Urinary bladder (tissue), 4 donors: ENCODE data around the gene GJC3. TPM values are rescaled to one million over a fixed set of nuclear protein-coding genes. Genes with fewer than 3 reads are reported as not detected.
A peak's percentile ranks its signal among the peaks of the same experiment; 100 is the strongest.
"Not testable (repeated sequence)": the region's sequence is repeated elsewhere in the genome, so short reads cannot be mapped to it uniquely, and the experiment has no call there.

Experiments
- DNase-seq: peaks from one replicate; pipeline ENCODE4 v3.0.0-alpha.2; 2015; ENCODE audit errors: extremely low spot score
- H3K27ac ChIP-seq: one replicate; pipeline ENCODE4 v1.5.1; 2013; ENCODE audit warnings: low read depth, mild to moderate bottlenecking, moderate library complexity
- H3K36me3 ChIP-seq: one replicate; pipeline ENCODE4 v1.6.1; 2013; ENCODE audit warnings: mild to moderate bottlenecking, moderate library complexity; ENCODE audit not compliant: insufficient read depth
- H3K4me1 ChIP-seq: one replicate; pipeline ENCODE4 v1.6.1; 2013; ENCODE audit warnings: mild to moderate bottlenecking, moderate library complexity; ENCODE audit not compliant: insufficient read depth
- H3K4me3 ChIP-seq: one replicate; pipeline ENCODE4 v1.5.1; 2013; ENCODE audit warnings: low read depth, low read length
- WGBS: extraction: QIAGEN DNeasy Blood & Tissue Kit; methylation state at CpG from one replicate; pipeline ENCODE4 v1.1.7; 2013; 5-methylcytosine and 5-hydroxymethylcytosine counted together
- polyA plus RNA-seq: library from polyadenylated mRNA; stranded (reverse); fragments of 200-250 nt; gene quantifications from one replicate; pipeline ENCODE4 v1.2.3, GENCODE V29; 2013
- total RNA-seq: library from RNA; depleted of rRNA; stranded (reverse); fragments of >200 nt; gene quantifications from one replicate; pipeline ENCODE4 v1.2.3, GENCODE V29; 2014
- donor health status: healthy with polysubstance abuse.
- donor health status: healthy.

The GJC3 gene
- total and polyA plus RNA-seq, 2 donors: 0.14 TPM; not detected in 1

DNA sequence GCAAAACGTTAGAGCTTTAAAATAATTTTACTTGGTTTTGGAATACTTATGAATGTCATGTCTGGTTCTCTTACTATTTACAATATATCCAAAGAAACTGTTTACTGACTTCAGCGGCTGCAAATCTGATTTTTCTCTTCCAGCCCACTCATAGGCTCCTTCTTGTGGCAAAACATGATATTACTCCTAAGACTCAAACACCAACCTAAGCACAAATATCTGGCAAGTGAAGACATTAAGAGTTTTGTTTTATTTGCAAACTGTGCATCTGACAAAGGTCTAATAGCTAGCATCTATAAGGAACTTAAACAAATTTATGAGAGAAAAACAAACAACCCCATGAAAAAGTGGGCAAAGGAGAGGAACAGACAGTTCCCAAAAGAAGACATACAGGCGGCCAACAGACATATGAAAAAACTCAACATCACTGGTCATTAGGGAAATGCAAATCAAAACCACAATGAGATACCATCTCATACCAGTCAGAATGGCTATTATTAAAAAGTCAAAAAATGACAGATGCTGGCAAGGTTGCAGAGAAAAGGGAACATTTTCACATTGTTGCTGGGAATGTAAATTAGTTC, 20.3 kb upstream of the GJC3 start:
- Histone ChIP-seq H3K27ac (no peak overlapping the region), H3K4me3 (no peak overlapping the region), H3K4me1 (no peaks in the 10 kb centered on the region), H3K36me3 (no peaks in the 10 kb centered on the region)
- WGBS: 42% methylated on average over 3 of the region's 3 CpGs
- DNase-seq: no peak

GRCh38 chr7:99947608-99948007, 18.2 kb upstream of the GJC3 start:
- no peak overlapping the region for H3K27ac ChIP-seq
- 85% methylated on average over 1 of the region's 1 CpG for WGBS
- no peaks in the 10 kb centered on the region for H3K36me3 ChIP-seq
- no peaks in the 10 kb centered on the region for H3K4me1 ChIP-seq
- no peak overlapping the region for H3K4me3 ChIP-seq
- no peak for DNase-seq

DNA sequence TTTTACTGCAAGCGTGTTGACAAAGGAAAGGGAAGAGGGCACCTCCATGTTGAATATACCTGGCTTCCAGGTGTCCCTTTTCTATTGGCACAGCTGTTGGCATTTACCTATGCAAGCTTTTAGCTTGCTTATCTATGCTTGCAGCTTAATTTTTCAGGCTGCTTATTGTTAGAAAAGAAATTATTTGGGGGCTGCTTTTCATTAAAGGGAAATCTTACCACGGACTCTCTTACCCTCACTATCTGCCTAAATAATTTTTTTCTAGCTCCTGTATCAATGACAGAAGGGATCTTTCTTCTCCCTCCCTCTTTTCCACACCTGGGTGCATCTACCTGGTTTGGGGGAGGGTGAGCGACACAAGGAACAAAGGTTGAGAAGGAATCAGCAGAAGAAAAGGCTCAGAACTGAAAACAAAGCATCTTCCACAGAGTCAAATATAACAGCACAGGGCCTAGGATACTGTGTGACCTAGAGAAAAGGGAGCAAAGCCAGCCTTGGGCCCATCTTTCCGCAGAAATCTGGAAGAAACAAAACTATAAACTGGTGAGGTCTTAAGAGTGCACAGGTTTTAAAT, 15.2 kb upstream of the GJC3 start:
- no peak overlapping the region for H3K4me3 ChIP-seq
- no peak overlapping the region for H3K27ac ChIP-seq
- 55% methylated on average over 4 of the region's 4 CpGs for WGBS
- no peak for DNase-seq
- no peaks in the 10 kb centered on the region for H3K4me1 ChIP-seq
- no peaks in the 10 kb centered on the region for H3K36me3 ChIP-seq

DNA sequence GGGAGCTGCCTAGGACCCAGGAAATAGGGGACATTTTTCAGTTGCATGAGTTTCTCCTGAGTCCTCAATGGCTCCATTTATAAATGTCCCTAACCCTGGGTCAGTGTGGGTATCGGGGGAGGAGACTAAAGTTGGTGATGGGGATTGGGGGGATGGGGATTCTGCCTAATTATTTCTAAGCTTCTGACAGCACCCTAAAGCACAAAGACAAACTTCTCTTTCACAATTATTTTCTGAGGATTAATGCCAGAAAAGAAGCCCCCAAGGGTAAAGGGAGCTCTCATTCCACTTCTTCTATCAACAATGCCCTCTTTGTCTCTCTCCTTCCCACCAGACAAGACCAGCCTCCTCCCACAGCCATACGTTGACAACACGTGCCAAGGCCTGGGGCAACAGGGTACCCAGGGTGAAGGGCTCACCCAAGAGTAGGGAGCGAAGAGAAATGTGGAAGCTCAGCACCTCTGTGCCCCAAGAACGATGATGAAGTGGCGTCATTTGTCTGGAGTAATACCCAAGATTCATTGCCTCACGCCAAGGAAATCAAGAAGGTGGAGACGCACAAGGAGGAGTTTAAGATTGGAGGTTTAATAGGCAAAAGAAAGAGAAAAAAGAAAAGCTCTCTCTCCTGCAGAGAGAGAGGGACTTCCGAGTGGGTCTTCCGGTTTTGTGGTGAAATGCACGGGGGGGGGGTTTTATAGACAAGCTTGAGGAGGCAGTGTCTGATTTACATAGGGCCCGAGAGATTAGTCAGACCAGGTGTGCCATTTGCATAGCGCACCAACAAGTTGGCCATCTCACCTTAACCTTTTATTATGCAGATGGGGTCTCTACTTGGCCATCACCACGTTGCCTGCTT, 14.4 kb upstream of the GJC3 start:
- Histone ChIP-seq H3K4me1 (no peaks in the 10 kb centered on the region), H3K27ac (no peak overlapping the region), H3K36me3 (no peaks in the 10 kb centered on the region), H3K4me3 (no peak overlapping the region)
- no peak for DNase-seq
- 45% methylated on average over 14 of the region's 14 CpGs for WGBS

DNA sequence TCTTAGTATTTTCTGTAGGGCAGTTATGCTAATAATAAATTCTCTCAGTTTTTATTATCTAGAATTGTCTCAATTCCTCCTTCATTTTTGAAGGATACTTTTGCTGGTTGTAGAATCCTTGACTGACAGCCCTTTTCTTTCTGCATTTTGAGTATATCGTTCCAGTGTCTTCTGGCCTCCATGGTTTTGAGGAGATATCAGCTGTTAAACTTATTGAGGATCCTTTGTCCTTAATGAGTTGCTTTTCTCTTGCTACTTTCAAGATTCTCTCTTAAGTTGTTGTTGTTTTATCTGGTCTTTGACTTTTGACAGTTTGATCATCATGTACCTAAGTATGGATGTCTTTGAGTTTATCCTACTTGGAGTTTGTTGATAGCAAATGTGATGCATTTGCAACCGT, 8.9 kb upstream of the GJC3 start:
- Histone ChIP-seq H3K36me3 (no peaks in the 10 kb centered on the region), H3K4me3 (no peak overlapping the region), H3K27ac (no peak overlapping the region), H3K4me1 (no peaks in the 10 kb centered on the region)
- WGBS: 74% methylated on average over 2 of the region's 2 CpGs
- no peak for DNase-seq

- not testable (repeated sequence) for H3K36me3 ChIP-seq, H3K4me1 ChIP-seq, H3K4me3 ChIP-seq, H3K27ac ChIP-seq, DNase-seq
- 36% methylated on average over 4 of the region's 4 CpGs for WGBS
These were observed 5.6 kb upstream of the GJC3 start for GRCh38 chr7:99935009-99935408.

- H3K36me3 ChIP-seq: no peaks in the 10 kb centered on the region
- 85% methylated on average over 3 of the region's 3 CpGs for WGBS
- no peak for DNase-seq
- no peaks in the 10 kb centered on the region for H3K4me1 ChIP-seq
- H3K27ac ChIP-seq: no peak overlapping the region
- no peak overlapping the region for H3K4me3 ChIP-seq
These were observed 956 bp upstream of the GJC3 start for GRCh38 chr7:99930376-99930775.

- no peak overlapping the region for H3K4me3 ChIP-seq
- DNase-seq: no peak
- no peaks in the 10 kb centered on the region for H3K4me1 ChIP-seq
- no peak overlapping the region for H3K27ac ChIP-seq
- WGBS: 20% methylated on average over 2 of the region's 2 CpGs
- no peaks in the 10 kb centered on the region for H3K36me3 ChIP-seq
These were observed 272 bp upstream of the GJC3 start for GRCh38 chr7:99929730-99930053.

DNA sequence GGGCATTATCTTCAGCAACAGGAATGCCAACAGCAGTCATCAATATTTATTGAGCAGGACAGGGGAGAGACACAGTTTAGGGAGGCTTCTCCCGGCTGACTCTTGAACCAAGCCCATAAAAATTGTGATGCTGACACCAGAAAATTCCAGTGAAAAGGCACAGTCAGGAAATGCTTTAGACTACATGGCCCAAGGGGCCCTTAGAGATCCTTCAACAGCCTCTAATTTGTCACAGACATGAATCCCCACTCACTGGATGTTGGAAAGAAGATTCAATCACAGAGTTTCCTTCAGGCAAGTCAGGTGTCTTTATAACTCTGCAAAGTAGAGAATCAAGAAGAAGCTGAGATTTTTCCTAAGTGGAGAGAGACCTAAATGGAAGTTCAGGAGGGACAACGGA, 1.2 kb downstream of the GJC3 start:
- DNase-seq: no peak
- H3K27ac ChIP-seq: no peak overlapping the region

GRCh38 chr7:99927536-99927935, 1.9 kb downstream of the GJC3 start:
- H3K4me1 ChIP-seq: no peaks in the 10 kb centered on the region
- no peak for DNase-seq
- 70% methylated on average over 5 of the region's 5 CpGs for WGBS
- no peaks in the 10 kb centered on the region for H3K36me3 ChIP-seq
- no peak overlapping the region for H3K27ac ChIP-seq
- H3K4me3 ChIP-seq: no peak overlapping the region

More for the DNA sequence above, 1.2 kb downstream of the GJC3 start:
- Histone ChIP-seq H3K4me1 (no peaks in the 10 kb centered on the region), H3K36me3 (no peaks in the 10 kb centered on the region), H3K4me3 (no peak overlapping the region)
- 55% methylated on average over 2 of the region's 2 CpGs for WGBS

GRCh38 chr7:99926321-99926720, 3.1 kb downstream of the GJC3 start:
- H3K4me3 ChIP-seq: no peak overlapping the region
- H3K36me3 ChIP-seq: no peaks in the 10 kb centered on the region
- H3K27ac ChIP-seq: no peak overlapping the region
- no peak for DNase-seq
- no peaks in the 10 kb centered on the region for H3K4me1 ChIP-seq

DNA sequence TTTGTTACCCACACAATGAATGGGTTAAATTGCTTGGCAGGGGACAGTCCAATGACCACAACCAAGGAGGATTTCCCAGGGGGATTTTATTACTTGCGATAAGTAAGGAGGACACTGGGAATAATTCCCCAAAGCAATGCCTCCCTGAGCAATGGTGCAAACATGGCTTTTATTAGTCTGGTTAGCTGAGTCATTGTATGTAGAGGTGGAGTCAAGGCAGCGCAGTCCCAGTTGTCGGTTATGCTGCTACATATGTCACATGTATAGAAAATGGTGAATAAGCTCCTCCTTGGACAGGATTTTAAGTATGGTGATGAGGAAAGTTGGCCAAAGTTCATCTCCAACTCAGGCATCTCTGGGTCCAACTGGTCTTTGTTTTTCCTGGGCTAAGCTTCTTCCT, 6.2 kb downstream of the GJC3 start:
- Histone ChIP-seq H3K36me3 (no peaks in the 10 kb centered on the region), H3K27ac (no peak overlapping the region), H3K4me1 (no peaks in the 10 kb centered on the region), H3K4me3 (no peak overlapping the region)
- DNase-seq: no peak
- WGBS: 92% methylated on average over 3 of the region's 3 CpGs

DNA sequence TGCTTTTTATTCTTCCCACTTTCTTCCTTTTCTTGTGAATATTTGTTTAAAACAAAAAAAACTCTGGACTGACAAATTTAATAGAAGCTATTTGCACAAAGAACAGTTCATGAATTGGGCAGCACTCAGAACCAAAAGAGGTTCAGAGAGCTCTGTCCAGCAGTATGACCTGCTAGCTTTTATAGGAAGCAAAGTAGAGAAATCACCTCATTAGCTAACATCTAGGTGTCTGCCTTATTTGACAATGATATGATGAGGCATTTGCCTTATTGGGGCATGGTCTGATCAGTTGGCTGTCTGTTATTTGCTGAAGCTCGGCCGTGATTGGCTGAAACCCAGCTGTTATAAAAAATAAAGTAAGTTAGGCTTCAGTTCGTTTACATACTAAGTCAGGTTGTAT, 9.3 kb downstream of the GJC3 start:
- Histone ChIP-seq H3K36me3 (no peaks in the 10 kb centered on the region), H3K4me3 (peak overlapping the region; percentile 89), H3K4me1 (peaks cover 2% of the 10 kb centered on the region), H3K27ac (no peak overlapping the region)
- no peak for DNase-seq
- 94% methylated on average over 3 of the region's 3 CpGs for WGBS

- Histone ChIP-seq H3K27ac (peak overlapping the region; percentile 64), H3K36me3 (no peaks in the 10 kb centered on the region), H3K4me3 (peak overlapping the region; percentile 89), H3K4me1 (peaks cover 2% of the 10 kb centered on the region)
- 41% methylated on average over 4 of the region's 4 CpGs for WGBS
- no peak for DNase-seq
These were observed 9.7 kb downstream of the GJC3 start for GRCh38 chr7:99919814-99920112.
